HepG2 (cell line): ENCODE results near the gene EIF4A3. TPM values are rescaled to one million over a fixed set of nuclear protein-coding genes. Genes with fewer than 3 reads are reported as not detected.
A peak's percentile ranks its signal among the peaks of the same experiment; 100 is the strongest.

Experiments
- ATF4 ChIP-seq, 2 experiments: fragments of 450-650 bp in 1 of 2; sonication (generic) in 1 of 2; formaldehyde crosslinking; IDR thresholded peaks; 2 replicates each; pipeline versions ENCODE4 v1.5.0 to v1.8.0; 2020 to 2022; ENCODE audit warnings: mild to moderate bottlenecking in 1 of 2, missing genetic modification reagents in 1 of 2
- BHLHE40 ChIP-seq: IDR thresholded peaks from 2 replicates; pipeline ENCODE4 v1.6.1; 2011; ENCODE audit warnings: low read length, improper control_type of control experiment
- CEBPG ChIP-seq: IDR thresholded peaks from 2 replicates; pipeline ENCODE4 v1.6.1; 2016
- E2F5 ChIP-seq: sonication (generic); formaldehyde crosslinking; conservative IDR thresholded peaks from 2 replicates; pipeline ENCODE4 v1.4.0; 2020; ENCODE audit warnings: missing genetic modification reagents
- ELK4 ChIP-seq: sonication (generic); formaldehyde crosslinking; IDR thresholded peaks from 2 replicates; pipeline ENCODE4 v1.9.0; 2021; ENCODE audit warnings: missing genetic modification reagents, borderline replicate concordance
- ETV6 ChIP-seq: sonication (generic); formaldehyde crosslinking; conservative IDR thresholded peaks from 2 replicates; pipeline ENCODE4 v1.4.0; 2020; ENCODE audit warnings: missing genetic modification reagents
- FOXA3 ChIP-seq: IDR thresholded peaks from 2 replicates; pipeline ENCODE4 v1.6.1; 2016; ENCODE audit warnings: missing genetic modification reagents, missing compliant biosample characterization
- KLF6 ChIP-seq: IDR thresholded peaks from 2 replicates; pipeline ENCODE4 v1.8.0; 2016; ENCODE audit warnings: missing biosample characterization, missing genetic modification reagents
- LCORL ChIP-seq, 2 experiments: fragments of 450-650 bp in 1 of 2; sonication (generic) in 1 of 2; formaldehyde crosslinking in 1 of 2; IDR thresholded peaks; 2 replicates each; pipeline versions ENCODE4 v1.5.0 to v1.6.1; 2017 to 2020; ENCODE audit warnings: antibody characterized with exemption in 1 of 2, missing genetic modification reagents in 1 of 2
- MLLT10 ChIP-seq: sonication (generic); formaldehyde crosslinking; IDR thresholded peaks from 2 replicates; pipeline ENCODE4 v1.4.0; 2020; ENCODE audit warnings: missing genetic modification reagents
- MTF2 ChIP-seq: sonication (generic); formaldehyde crosslinking; IDR thresholded peaks from 2 replicates; pipeline ENCODE4 v1.5.0; 2020; ENCODE audit warnings: missing genetic modification reagents, borderline replicate concordance
- TFAP4 ChIP-seq: sonication (generic); IDR thresholded peaks from 2 replicates; pipeline ENCODE4 v1.6.1; 2016; ENCODE audit warnings: low read depth, borderline replicate concordance
- THAP9 ChIP-seq: sonication (generic); formaldehyde crosslinking; IDR thresholded peaks from 2 replicates; pipeline ENCODE4; 2020; ENCODE audit warnings: missing genetic modification reagents, mild to moderate bottlenecking, borderline replicate concordance
- TRIM24 ChIP-seq: sonication (generic); formaldehyde crosslinking; IDR thresholded peaks from 2 replicates; pipeline ENCODE4 v1.8.0; 2022; ENCODE audit warnings: mild to moderate bottlenecking, missing genetic modification reagents
- ZBTB20 ChIP-seq: sonication (generic); formaldehyde crosslinking; IDR thresholded peaks from 2 replicates; pipeline ENCODE4 v1.8.1; 2023; ENCODE audit warnings: missing genetic modification reagents, low read depth, mild to moderate bottlenecking, borderline replicate concordance
- ZNF350 ChIP-seq: sonication (generic); formaldehyde crosslinking; IDR thresholded peaks from 2 replicates; pipeline ENCODE4 v1.4.0; 2020; ENCODE audit warnings: mild to moderate bottlenecking, low read depth, missing genetic modification reagents, borderline replicate concordance
- ZNF362 ChIP-seq: sonication (generic); formaldehyde crosslinking; IDR thresholded peaks from 2 replicates; pipeline ENCODE4 v1.4.0; 2020; ENCODE audit warnings: missing genetic modification reagents, mild to moderate bottlenecking, borderline replicate concordance
- ZNF414 ChIP-seq: sonication (generic); formaldehyde crosslinking; IDR thresholded peaks from 2 replicates; pipeline ENCODE4 v1.5.0; 2020; ENCODE audit warnings: missing genetic modification reagents
- ZNF792 ChIP-seq: IDR thresholded peaks from 2 replicates; pipeline ENCODE4 v1.6.1; 2016
- ZSCAN20 ChIP-seq: sonication (generic); formaldehyde crosslinking; IDR thresholded peaks from 2 replicates; pipeline ENCODE4 v1.4.0; 2020; ENCODE audit warnings: missing genetic modification reagents, mild to moderate bottlenecking, borderline replicate concordance
- polyA plus RNA-seq, 8 experiments: library from polyadenylated mRNA; depleted of rRNA in 3 of 8; stranded (reverse) in 7 of 8; unstranded in 1 of 8; fragments of >200 nt; fragmentation: Illumina TruSeq in 4 of 8; extraction: Trizol in 4 of 8; gene quantifications; 2 replicates each; pipeline versions ENCODE4 v1.2.1 to v1.2.3, GENCODE V29; 2011 to 2016; ENCODE audit warnings: low read depth in 4 of 8, missing spikeins in 1 of 8, mixed read lengths in 1 of 8; ENCODE audit not compliant: insufficient read depth in 1 of 8
- total RNA-seq, 5 experiments: library from RNA; depleted of rRNA; stranded (reverse); fragments of >200 nt; fragmentation: Illumina TruSeq; extraction: Trizol; gene quantifications; 2 replicates each; pipeline ENCODE4 v1.2.3, GENCODE V29; 2016; ENCODE audit warnings: low read depth in 1 of 5

The EIF4A3 gene
- total and polyA plus RNA-seq, 2 of the 13 experiments (the other 11 are each of a cell fraction or from before 2014, with no cell fraction given) = 145 to 187 TPM

GRCh38 chr17:80147035-80147822 lies at the start of gene EIF4A3 (continued):
- TF ChIP-seq TFAP4 (peak; percentile 38; the same call in 1 of the 2 replicates), ELK4 (CRISPR knock-in tag) (no peak), ZBTB20 (CRISPR knock-in tag) (peak; percentile 72), KLF6 (CRISPR knock-in tag) (peak; percentile 87), MTF2 (CRISPR knock-in tag) (peak; percentile 89; the same call in 1 of the 2 replicates), ZNF350 (CRISPR knock-in tag) (peak; percentile 90), ZNF792 (CRISPR knock-in tag) (peak; percentile 82), CEBPG (CRISPR knock-in tag) (peak; percentile 72), FOXA3 (peak; percentile 76), ETV6 (CRISPR knock-in tag) (peak; percentile 8; the same call in 1 of the 2 replicates), ZNF362 (peak; percentile 68; the same call in 1 of the 2 replicates), ZNF414 (CRISPR knock-in tag) (no peak), THAP9 (CRISPR knock-in tag) (peak; percentile 76; the same call in 1 of the 2 replicates), MLLT10 (CRISPR knock-in tag) (no peak), LCORL (IDR thresholded peaks at IDR 0.05) (no peak), LCORL (CRISPR knock-in tag; IDR thresholded peaks at IDR 0.05) (peak; percentile 61; the same call in 1 of the 2 replicates), ATF4 (CRISPR knock-in tag; IDR thresholded peaks at IDR 0.05) (peak in 1 of 2 experiments; percentile 49; a peak in 1 of 4 replicates), ZSCAN20 (CRISPR knock-in tag) (peak; percentile 97), TRIM24 (CRISPR knock-in tag) (no peak), E2F5 (CRISPR knock-in tag) (no peak; the same call in 1 of the 2 replicates), BHLHE40 (peak; percentile 98)
